ENCODE results near the gene CHCHD2. TPM values are rescaled to one million over a fixed set of nuclear protein-coding genes. Genes with fewer than 3 reads are reported as not detected.

The CHCHD2 gene
- total and polyA plus RNA-seq, 9 of the 15 experiments (the other 6 are each of a cell fraction or from before 2014, with no cell fraction given): 145 to 1,044 (median 648) TPM

GRCh38 chr7:56106108-56107073, at the start of gene CHCHD2 (continued):
- TF ChIP-seq, protein P1, sequence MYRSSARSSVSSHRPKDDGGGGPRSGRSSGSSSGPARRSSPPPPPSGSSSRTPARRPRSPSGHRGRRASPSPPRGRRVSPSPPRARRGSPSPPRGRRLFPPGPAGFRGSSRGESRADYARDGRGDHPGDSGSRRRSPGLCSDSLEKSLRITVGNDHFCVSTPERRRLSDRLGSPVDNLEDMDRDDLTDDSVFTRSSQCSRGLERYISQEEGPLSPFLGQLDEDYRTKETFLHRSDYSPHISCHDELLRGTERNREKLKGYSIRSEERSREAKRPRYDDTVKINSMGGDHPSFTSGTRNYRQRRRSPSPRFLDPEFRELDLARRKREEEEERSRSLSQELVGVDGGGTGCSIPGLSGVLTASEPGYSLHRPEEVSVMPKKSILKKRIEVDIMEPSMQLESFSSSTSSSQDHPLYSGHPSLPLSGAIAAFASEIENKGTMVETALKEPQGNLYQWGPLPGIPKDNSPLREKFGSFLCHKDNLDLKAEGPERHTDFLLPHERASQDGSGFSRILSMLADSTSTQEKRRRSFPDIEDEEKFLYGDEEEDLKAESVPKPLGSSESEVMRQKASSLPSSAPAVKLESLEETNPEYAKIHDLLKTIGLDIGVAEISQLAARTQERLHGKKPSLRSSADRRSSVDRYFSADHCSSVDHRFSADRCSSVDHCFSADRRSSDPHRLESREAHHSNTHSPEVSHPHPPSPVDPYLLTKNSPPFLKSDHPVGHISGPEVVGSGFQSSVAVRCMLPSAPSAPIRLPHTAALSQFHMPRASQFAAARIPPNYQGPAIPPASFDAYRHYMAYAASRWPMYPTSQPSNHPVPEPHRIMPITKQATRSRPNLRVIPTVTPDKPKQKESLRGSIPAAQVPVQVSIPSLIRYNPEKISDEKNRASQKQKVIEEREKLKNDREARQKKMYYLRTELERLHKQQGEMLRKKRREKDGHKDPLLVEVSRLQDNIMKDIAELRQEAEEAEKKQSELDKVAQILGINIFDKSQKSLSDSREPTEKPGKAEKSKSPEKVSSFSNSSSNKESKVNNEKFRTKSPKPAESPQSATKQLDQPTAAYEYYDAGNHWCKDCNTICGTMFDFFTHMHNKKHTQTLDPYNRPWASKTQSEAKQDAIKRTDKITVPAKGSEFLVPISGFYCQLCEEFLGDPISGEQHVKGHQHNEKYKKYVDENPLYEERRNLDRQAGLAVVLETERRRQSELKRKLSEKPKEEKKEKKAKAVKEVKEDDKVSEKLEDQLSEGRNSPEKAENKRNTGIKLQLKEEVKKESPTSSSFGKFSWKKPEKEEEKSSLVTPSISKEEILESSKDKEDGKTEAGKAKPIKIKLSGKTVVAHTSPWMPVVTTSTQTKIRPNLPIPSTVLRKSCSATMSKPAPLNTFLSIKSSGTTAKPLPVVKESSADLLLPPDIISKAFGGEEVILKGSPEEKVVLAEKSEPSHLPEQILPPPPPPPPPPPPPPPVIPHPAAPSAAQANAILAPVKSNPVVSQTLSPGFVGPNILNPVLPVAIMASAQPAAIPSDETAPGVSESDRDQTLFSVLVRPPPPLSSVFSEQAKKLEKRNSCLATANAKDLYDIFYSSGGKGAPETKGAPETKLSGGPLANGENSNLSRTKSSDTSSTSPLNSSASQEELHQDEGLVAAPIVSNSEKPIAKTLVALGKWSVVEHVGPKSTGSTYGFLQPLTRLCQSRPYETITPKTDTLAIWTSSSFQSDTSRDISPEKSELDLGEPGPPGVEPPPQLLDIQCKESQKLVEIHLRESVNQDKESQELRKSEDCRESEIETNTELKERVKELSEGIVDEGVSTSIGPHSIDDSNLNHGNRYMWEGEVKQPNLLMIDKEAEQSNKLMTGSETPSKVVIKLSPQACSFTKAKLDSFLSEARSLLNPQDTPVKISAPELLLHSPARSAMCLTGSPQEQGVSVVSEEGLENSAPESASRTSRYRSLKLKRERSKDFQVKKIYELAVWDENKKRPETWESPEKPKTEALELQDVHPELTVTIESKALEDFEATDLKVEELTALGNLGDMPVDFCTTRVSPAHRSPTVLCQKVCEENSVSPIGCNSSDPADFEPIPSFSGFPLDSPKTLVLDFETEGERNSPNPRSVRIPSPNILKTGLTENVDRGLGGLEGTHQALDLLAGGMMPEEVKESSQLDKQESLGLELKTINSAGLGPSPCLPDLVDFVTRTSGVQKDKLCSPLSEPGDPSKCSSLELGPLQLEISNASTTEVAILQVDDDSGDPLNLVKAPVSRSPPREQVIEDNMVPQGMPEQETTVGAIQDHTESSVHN (IDR thresholded peaks at IDR 0.05; ENCODE audit: borderline replicate concordance in 1 of 2, low read depth in 1 of 2): no peak
- TF ChIP-seq, protein P2, sequence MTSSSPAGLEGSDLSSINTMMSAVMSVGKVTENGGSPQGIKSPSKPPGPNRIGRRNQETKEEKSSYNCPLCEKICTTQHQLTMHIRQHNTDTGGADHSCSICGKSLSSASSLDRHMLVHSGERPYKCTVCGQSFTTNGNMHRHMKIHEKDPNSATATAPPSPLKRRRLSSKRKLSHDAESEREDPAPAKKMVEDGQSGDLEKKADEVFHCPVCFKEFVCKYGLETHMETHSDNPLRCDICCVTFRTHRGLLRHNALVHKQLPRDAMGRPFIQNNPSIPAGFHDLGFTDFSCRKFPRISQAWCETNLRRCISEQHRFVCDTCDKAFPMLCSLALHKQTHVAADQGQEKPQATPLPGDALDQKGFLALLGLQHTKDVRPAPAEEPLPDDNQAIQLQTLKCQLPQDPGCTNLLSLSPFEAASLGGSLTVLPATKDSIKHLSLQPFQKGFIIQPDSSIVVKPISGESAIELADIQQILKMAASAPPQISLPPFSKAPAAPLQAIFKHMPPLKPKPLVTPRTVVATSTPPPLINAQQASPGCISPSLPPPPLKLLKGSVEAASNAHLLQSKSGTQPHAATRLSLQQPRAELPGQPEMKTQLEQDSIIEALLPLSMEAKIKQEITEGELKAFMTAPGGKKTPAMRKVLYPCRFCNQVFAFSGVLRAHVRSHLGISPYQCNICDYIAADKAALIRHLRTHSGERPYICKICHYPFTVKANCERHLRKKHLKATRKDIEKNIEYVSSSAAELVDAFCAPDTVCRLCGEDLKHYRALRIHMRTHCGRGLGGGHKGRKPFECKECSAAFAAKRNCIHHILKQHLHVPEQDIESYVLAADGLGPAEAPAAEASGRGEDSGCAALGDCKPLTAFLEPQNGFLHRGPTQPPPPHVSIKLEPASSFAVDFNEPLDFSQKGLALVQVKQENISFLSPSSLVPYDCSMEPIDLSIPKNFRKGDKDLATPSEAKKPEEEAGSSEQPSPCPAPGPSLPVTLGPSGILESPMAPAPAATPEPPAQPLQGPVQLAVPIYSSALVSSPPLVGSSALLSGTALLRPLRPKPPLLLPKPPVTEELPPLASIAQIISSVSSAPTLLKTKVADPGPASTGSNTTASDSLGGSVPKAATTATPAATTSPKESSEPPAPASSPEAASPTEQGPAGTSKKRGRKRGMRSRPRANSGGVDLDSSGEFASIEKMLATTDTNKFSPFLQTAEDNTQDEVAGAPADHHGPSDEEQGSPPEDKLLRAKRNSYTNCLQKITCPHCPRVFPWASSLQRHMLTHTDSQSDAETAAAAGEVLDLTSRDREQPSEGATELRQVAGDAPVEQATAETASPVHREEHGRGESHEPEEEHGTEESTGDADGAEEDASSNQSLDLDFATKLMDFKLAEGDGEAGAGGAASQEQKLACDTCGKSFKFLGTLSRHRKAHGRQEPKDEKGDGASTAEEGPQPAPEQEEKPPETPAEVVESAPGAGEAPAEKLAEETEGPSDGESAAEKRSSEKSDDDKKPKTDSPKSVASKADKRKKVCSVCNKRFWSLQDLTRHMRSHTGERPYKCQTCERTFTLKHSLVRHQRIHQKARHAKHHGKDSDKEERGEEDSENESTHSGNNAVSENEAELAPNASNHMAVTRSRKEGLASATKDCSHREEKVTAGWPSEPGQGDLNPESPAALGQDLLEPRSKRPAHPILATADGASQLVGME (CRISPR knock-in tag; IDR thresholded peaks at IDR 0.05): 0 out of 2 replicates have a peak, but pooled peaks have one; percentile 8
- TF ChIP-seq THRAP3 (IDR thresholded peaks at IDR 0.05; ENCODE audit: borderline replicate concordance) (0 out of 2 replicates have a peak, but pooled peaks have one; percentile 29), RFX7 (CRISPR knock-in tag; IDR thresholded peaks at IDR 0.05) (no peak), PTTG1 (tag; IDR thresholded peaks at IDR 0.05; ENCODE audit: low read depth) (no peak), ARID2 (IDR thresholded peaks at IDR 0.05) (no peak), CREM (IDR thresholded peaks at IDR 0.05; ENCODE audit: low read depth) (peak; percentile 90), MXD1 (CRISPR knock-in tag; IDR thresholded peaks at IDR 0.05; ENCODE audit: borderline replicate concordance, poor library complexity, severe bottlenecking) (no peak)

All from K562 (cell line).